ENCODE measurements around the gene MKRN2. TPM values are rescaled to one million over a fixed set of nuclear protein-coding genes. Genes with fewer than 3 reads are reported as not detected.

The MKRN2 gene
- total and polyA plus RNA-seq, 2 of the 8 experiments (the other 6 are each of a cell fraction or from before 2014, with no cell fraction given): 15.3 to 17.6 TPM

- Histone ChIP-seq H2BK12ac (ENCODE audit: low read depth, low read length) (no peak overlapping the region), H3K56ac (replicated peaks; ENCODE audit: insufficient read length, low read depth, low read length) (no peak overlapping the region), H3K79me2 (ENCODE audit: control insufficient read depth in 1 of 2, insufficient read depth in 2 of 2, low read length in 2 of 2) (peaks cover 10 to 66% of the 10 kb centered on the region in 2 experiments), H3K9ac (replicated peaks in 1 of 4; ENCODE audit: extremely low read depth in 1 of 4, low read depth in 3 of 4, low read length in 3 of 4) (no peak overlapping the region), H3K4me2 (ENCODE audit: insufficient read depth in 1 of 2, low read depth in 2 of 2, low read length in 2 of 2) (no peak overlapping the region), H3K23me2 (ENCODE audit: low read depth, low read length) (no peaks in the 10 kb centered on the region), H3K79me1 (ENCODE audit: low read depth, low read length) (peaks cover 3% of the 10 kb centered on the region; the same call in 1 of the 2 replicates), H3K14ac (ENCODE audit: insufficient read length) (no peak overlapping the region), H3K23ac (ENCODE audit: insufficient read length) (no peak overlapping the region), H2AK5ac (ENCODE audit: low read depth, low read length) (no peak overlapping the region), H2BK5ac (ENCODE audit: low read depth, low read length) (no peak overlapping the region), H3K9me3 (ENCODE audit: insufficient read depth in 2 of 2, low read depth in 1 of 2, low read length in 1 of 2) (no peaks in the 10 kb centered on the region), H3K27ac (ENCODE audit: low read depth, low read length) (no peak overlapping the region), H4K5ac (ENCODE audit: insufficient read length, low read depth, low read length) (no peak overlapping the region), H2BK15ac (ENCODE audit: low read length) (no peak overlapping the region), H3K36me3 (ENCODE audit: control insufficient read depth in 2 of 4, insufficient read depth in 4 of 4, low read length in 3 of 4) (peaks cover 6 to 23% (median 7%) of the 10 kb centered on the region in 4 experiments; a peak in 6 of 8 replicates), H4K20me1 (replicated peaks in 1 of 2; ENCODE audit: control insufficient read depth in 1 of 2, insufficient read depth in 2 of 2, low read length in 2 of 2) (peaks cover 5 to 11% of the 10 kb centered on the region in 2 experiments), H2BK120ac (replicated peaks; ENCODE audit: low read depth, low read length) (no peak overlapping the region), H2BK20ac (ENCODE audit: low read length) (no peak overlapping the region), H3K4me1 (replicated peaks in 1 of 4; ENCODE audit: control insufficient read depth in 3 of 4, insufficient read depth in 4 of 4, low read length in 3 of 4) (no peaks in the 10 kb centered on the region), H3K4ac (replicated peaks; ENCODE audit: insufficient read length, low read depth, low read length) (no peak overlapping the region), H3K18ac (ENCODE audit: extremely low read depth, low read length) (no peak overlapping the region), H4K8ac (ENCODE audit: extremely low read depth, insufficient read depth, low read length) (no peak overlapping the region), H2AFZ (ENCODE audit: low read length) (no peak overlapping the region), H4K91ac (replicated peaks; ENCODE audit: insufficient read length, low read length) (no peak overlapping the region), H3K4me3 (ENCODE audit: extremely low read depth in 1 of 4, insufficient read depth in 2 of 4, low read depth in 3 of 4, low read length in 4 of 4) (no peak overlapping the region), H3K27me3 (replicated peaks in 1 of 4; ENCODE audit: control insufficient read depth in 3 of 4, extremely low read depth in 1 of 4, insufficient read depth in 3 of 4, low read length in 3 of 4) (no peaks in the 10 kb centered on the region)
- 99% methylated on average over 6 of the region's 6 CpGs; no CpG with 5 or more reads in 1 of the 2 experiments for WGBS, 2 experiments (ENCODE audit: extremely low coverage in 1 of 2, insufficient coverage in 1 of 2, insufficient read length in 1 of 2, insufficient replicate concordance in 2 of 2, low coverage in 1 of 2, low lambda C conversion rate in 2 of 2, missing lambda C conversion rate in 1 of 2)
- DNase-seq (ENCODE audit: low read depth in 1 of 2, low spot score in 2 of 2) (no peak), FAIRE-seq (no peak)
- ChIA-PET POLR2A (ENCODE audit: partially characterized antibody) (interaction anchor here (1.0 kb wide), 1 partner anchor 12 kb away, joined by 3 read pairs; no protein-coding TSS in a partner anchor), CTCF (ENCODE audit: partially characterized antibody) (interaction anchor here (1.4 kb wide), 1 partner anchor 76 kb away, joined by 3 read pairs; no protein-coding TSS in a partner anchor)
- no peak for TF ChIP-seq SRF (IDR thresholded peaks at IDR 0.05; ENCODE audit: low read depth, low read length)
- no peak for TF ChIP-seq RFX5 (IDR thresholded peaks at IDR 0.05; ENCODE audit: borderline replicate concordance, low read depth, low read length)
- no peak for TF ChIP-seq MAX (IDR thresholded peaks at IDR 0.05)
- TF ChIP-seq KDM4A (IDR thresholded peaks at IDR 0.05; ENCODE audit: low read depth, low read length, severe bottlenecking): no peak
- TF ChIP-seq HDAC2 (IDR thresholded peaks at IDR 0.05; ENCODE audit: borderline replicate concordance in 1 of 2, low read depth in 2 of 2, low read length in 2 of 2): no peak
- no peak for TF ChIP-seq EZH2 (IDR thresholded peaks at IDR 0.05; ENCODE audit: low read depth, low read length, severe bottlenecking)
Measured at GRCh38 chr3:12620305-12620704, 63.4 kb downstream of the MKRN2 start.
